Stimulated activated CD8-positive, alpha-beta memory T cell treated with anti-CD3 and anti-CD28 coated beads, Interleukin-4, amount 100 ng/mL, for 1 hour (primary cell): ENCODE data around the gene ZFP91.
"Not testable (repeated sequence)": the region's sequence is repeated elsewhere in the genome, so short reads cannot be mapped to it uniquely, and the experiment has no call there.

ENCODE experiments used
- DNase-seq, 2 donors: peaks; one replicate each; pipeline ENCODE4 v3.0.0-alpha.2; 2020; ENCODE audit warnings: low read depth in 2 of 2, low spot score in 1 of 2

Gene ZFP91

GRCh38 chr11:58578635-58579191, at the start of gene ZFP91:
TSS of gene ZFP91 (plus strand) at chr11:58579063. CDS start at chr11:58579282, 219 bp downstream.
- peak; percentile 94 to 95 for DNase-seq

DNA sequence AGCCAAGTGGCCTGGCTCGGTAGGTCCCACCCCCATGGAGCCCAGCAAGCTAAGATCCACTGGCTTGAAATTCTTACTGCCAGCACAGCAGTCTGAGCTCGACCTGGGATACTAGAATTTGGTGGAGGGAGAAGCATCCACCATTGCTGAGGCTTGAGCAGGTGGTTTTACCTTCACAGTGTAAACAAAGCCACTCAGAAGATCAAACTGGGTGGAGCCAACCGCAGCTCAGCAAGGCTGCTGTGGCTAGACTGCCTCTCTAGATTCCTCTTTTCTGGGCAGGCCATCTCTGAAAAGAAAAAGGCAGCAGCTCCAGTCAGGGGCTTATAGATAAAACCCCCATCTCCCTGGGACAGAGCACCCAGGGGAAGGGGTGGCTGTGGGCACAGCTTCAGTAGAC, 48.6 kb upstream of the ZFP91 start:
- DNase-seq: no peak

GRCh38 chr11:58531865-58532341, 47.0 kb upstream of the ZFP91 start:
- DNase-seq: no peak

GRCh38 chr11:58546841-58547240, 32.0 kb upstream of the ZFP91 start:
- no peak for DNase-seq

GRCh38 chr11:58549644-58550043, 29.2 kb upstream of the ZFP91 start:
- DNase-seq: no peak

- DNase-seq: no peak
Observed at GRCh38 chr11:58560842-58561241, 18.0 kb upstream of the ZFP91 start.

GRCh38 chr11:58561394-58562098, 17.3 kb upstream of the ZFP91 start:
- no peak for DNase-seq

DNA sequence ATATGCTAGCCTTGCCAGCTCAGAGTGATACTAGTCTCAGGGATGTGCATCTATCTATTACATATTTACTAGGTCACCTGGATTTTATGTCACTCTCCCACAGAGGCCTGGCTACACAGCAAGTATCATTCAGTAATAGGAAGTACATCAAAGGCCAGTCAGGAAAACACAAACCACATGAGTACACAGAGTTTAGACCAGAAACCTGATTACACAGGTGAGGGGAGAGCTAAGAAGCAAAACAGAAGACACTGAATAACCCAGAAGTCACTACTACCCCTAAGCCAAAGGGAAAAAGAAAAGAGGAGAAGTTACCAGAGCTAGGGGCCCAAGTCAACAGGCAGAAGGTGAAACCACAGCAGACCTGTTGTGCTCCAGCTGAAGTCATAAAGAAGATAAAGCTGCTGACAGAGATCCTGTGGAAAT, 16.5 kb upstream of the ZFP91 start:
- DNase-seq: no peak

GRCh38 chr11:58564231-58564630, 14.6 kb upstream of the ZFP91 start:
- no peak for DNase-seq

- DNase-seq: peak; percentile 52 to 59
Observed at GRCh38 chr11:58567889-58568512, 10.9 kb upstream of the ZFP91 start.

- DNase-seq: not testable (repeated sequence)
Observed at GRCh38 chr11:58572906-58573305, 6.0 kb upstream of the ZFP91 start.

GRCh38 chr11:58573451-58574104, 5.3 kb upstream of the ZFP91 start:
- peak in 1 of 2 donors; percentile 28 for DNase-seq

DNA sequence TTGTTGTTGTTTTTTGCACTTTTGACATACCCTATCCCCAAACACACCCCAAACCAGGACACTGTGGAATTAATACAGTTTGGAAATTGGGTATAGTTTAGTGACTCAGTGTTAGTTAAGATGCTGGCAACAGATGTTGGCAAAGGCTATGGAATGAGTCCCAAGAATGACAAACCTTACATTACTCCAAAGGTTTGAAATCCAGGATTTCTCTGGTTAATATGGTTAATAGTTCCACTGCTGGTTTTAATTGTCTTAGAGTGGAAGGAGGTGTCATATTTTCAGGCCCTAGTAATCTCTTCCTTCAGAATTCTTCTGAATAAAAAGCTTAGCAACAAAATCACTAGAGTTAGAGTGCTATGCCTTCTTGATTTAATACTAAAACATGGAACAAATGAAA, 4.0 kb upstream of the ZFP91 start:
- DNase-seq: no peak

DNA sequence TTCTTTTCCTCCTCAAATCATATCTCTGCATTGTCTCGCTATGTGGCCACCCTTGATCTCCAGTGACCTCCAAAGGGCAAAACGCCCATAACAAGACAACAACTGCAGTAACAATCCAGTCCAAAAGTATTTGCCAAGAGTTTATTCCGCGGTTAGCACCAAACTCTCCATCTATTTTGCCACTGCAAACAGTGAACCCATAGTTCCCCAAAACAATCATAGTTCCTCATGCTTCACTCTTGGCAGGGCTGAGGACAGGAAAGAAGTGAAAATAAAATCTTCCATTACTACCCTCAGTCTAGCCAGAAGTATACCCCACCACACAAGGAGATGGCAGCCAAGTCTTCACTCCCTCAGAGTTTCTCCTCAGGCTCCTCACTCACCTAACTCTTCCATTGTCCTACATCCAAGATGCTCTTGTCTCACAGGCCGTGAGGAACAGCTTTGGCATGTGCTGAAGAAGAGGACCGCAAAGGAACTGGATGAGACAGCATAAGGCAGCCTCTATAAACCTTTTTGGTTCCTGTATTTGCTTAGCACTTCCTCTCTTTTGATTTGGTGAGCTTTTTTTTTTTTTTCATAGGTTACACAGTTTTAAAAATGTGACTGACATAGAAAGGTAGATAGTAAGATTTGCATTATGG, 3.4 kb upstream of the ZFP91 start, which contains the start of gene LPXN:
TSS of gene LPXN (minus strand) at position 480 of the 644 bp plus-strand sequence. CDS start at position 396, 84 bp downstream.
- peak in 1 of 2 donors; percentile 15 for DNase-seq

DNA sequence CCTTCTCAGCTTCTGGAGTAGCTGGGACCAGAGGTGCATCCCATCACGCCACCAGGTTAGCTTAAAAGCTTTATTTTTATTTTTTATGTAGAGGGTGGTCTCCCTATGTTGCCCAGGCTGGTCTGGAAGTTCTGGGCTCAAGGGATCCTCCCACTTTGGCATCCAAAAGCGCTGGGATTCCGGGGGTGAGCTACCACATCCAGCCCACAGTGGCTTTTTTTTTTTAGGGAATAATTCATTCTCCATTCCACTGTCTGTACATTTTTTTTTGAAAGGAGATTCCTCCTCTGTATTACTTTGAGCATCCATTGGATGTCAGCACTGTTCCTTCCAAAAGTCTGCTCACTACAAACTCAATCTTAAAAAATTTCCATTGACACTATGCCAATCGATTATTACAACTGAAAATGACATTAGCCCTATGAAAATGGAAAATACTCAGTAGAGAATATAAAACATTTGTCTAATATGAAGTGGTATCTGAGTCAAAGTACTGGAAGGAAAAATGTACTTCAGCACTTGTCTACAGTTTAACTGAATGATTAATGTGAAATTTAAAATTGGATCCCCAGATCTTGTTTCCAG, 1.9 kb upstream of the ZFP91 start:
- DNase-seq: no peak

DNA sequence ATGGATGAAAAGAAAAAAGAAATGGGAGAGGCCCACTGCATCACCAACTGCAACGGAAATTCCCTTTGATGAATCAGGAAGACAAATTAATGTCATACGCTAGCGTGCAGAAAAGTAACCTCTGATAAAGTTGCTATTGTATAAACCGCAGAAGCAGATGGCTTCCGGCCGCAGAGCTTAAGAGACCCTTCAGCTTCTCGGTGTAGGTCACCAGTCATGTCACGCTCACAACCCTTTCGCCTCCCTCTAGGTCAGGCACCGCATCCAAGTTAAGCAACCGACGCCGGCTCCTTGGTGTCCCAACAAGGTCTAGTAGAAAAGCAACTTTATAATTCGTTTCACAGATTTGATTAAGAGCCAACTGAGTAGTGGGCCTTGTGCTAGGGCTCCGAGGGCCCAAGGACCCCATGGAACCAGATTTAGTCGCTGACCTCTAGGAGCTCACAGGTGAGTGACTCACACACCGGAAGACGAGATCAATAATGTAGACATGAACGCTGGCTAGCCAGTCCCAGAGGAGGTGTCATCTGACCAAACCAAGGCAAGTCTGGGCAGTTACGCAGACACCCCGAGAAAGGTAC, 1.2 kb upstream of the ZFP91 start:
- peak; percentile 65 to 66 for DNase-seq

GRCh38 chr11:58578136-58578634, 678 bp upstream of the ZFP91 start:
- peak; percentile 78 to 88 for DNase-seq

DNA sequence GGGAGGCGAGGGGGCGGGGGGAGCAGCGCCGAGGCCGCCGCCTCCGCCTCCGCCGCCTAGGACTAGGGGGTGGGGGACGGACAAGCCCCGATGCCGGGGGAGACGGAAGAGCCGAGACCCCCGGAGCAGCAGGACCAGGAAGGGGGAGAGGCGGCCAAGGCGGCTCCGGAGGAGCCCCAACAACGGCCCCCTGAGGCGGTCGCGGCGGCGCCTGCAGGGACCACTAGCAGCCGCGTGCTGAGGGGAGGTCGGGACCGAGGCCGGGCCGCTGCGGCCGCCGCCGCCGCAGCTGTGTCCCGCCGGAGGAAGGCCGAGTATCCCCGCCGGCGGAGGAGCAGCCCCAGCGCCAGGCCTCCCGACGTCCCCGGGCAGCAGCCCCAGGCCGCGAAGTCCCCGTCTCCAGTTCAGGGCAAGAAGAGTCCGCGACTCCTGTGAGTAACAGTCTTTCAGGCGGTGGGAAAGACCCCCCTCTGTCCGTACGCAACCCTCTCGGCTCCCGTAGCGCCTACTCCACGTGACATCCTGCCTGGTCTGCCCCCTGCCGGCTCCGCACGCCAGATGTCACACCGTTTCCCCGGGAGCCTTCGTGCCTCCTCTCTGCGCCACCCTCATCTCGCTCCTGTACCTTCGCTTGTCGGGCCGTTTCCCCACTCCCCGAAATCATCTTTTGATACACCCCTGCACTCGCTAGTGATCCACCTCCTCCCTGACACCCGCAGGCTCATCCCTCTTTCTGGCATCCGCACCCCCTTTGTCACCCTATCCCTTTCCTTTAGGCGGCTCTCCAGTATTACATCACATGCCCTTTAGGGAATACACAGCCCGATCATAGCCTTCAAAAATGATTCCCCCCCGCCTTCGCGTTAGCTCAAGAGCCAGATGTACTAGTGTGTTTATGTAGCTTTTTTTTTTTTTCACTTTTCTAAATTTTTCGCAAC, 598 bp downstream of the ZFP91 start:
- DNase-seq: peak; percentile 81 to 88

GRCh38 chr11:58580311-58580710, 1.4 kb downstream of the ZFP91 start:
- DNase-seq: no peak
